HS-5 (cell line): Measurements from ENCODE around the gene KIAA0586.
"Not testable (repeated sequence)": the region's sequence is repeated elsewhere in the genome, so short reads cannot be mapped to it uniquely, and the experiment has no call there.

Experiments
- DNase-seq: peaks from one replicate; pipeline ENCODE4 v3.0.0-alpha.2; 2012; ENCODE audit warnings: low read depth

The KIAA0586 gene

GRCh38 chr14:58549105-58549757 lies 121.7 kb downstream of the KIAA0586 start:
- no peak for DNase-seq

GRCh38 chr14:58553959-58554358 lies 126.4 kb downstream of the KIAA0586 start:
- DNase-seq, result no peak

GRCh38 chr14:58555647-58556046 lies 128.1 kb downstream of the KIAA0586 start:
- DNase-seq, result no peak

- DNase-seq, result no peak
Measured at GRCh38 chr14:58557242-58557641, 129.7 kb downstream of the KIAA0586 start.

GRCh38 chr14:58560208-58560607 lies 132.7 kb downstream of the KIAA0586 start:
- DNase-seq, result peak; percentile 25

- no peak for DNase-seq
Measured at GRCh38 chr14:58562141-58562540, 134.6 kb downstream of the KIAA0586 start.

- DNase-seq, result no peak
Measured at GRCh38 chr14:58563978-58564377, 136.5 kb downstream of the KIAA0586 start.

- DNase-seq, result no peak
Measured at GRCh38 chr14:58565832-58566231, 138.3 kb downstream of the KIAA0586 start.

- DNase-seq, result no peak
Measured at GRCh38 chr14:58566979-58567378, 139.5 kb downstream of the KIAA0586 start.

GRCh38 chr14:58568322-58568721 lies 140.8 kb downstream of the KIAA0586 start:
- DNase-seq, result no peak

- no peak for DNase-seq
Measured at GRCh38 chr14:58571256-58571655, 143.7 kb downstream of the KIAA0586 start.

- peak; percentile 32 for DNase-seq
Measured at GRCh38 chr14:58571769-58572472, 144.4 kb downstream of the KIAA0586 start.

- no peak for DNase-seq
Measured at GRCh38 chr14:58572473-58572853, 144.9 kb downstream of the KIAA0586 start.

- no peak for DNase-seq
Measured at GRCh38 chr14:58572863-58573262, 145.3 kb downstream of the KIAA0586 start.

- no peak for DNase-seq
Measured at GRCh38 chr14:58574623-58575022, 147.1 kb downstream of the KIAA0586 start.

- no peak for DNase-seq
Measured at GRCh38 chr14:58575956-58576355, 148.4 kb downstream of the KIAA0586 start.

- DNase-seq, result not testable (repeated sequence)
Measured at GRCh38 chr14:58580035-58580434, 152.5 kb downstream of the KIAA0586 start.

- not testable (repeated sequence) for DNase-seq
Measured at GRCh38 chr14:58581389-58581788, 153.9 kb downstream of the KIAA0586 start.

GRCh38 chr14:58584383-58584782 lies 156.9 kb downstream of the KIAA0586 start:
- no peak for DNase-seq

- peak; percentile 44 for DNase-seq
Measured at GRCh38 chr14:58587271-58587670, 159.8 kb downstream of the KIAA0586 start.

- not testable (repeated sequence) for DNase-seq
Measured at GRCh38 chr14:58588321-58588720, 160.8 kb downstream of the KIAA0586 start.

- no peak for DNase-seq
Measured at GRCh38 chr14:58593977-58594376, 166.5 kb downstream of the KIAA0586 start.

- no peak for DNase-seq
Measured at GRCh38 chr14:58597041-58597440, 169.5 kb downstream of the KIAA0586 start.
